ENCODE data around the gene RTRAF.

RTRAF gene

DNA sequence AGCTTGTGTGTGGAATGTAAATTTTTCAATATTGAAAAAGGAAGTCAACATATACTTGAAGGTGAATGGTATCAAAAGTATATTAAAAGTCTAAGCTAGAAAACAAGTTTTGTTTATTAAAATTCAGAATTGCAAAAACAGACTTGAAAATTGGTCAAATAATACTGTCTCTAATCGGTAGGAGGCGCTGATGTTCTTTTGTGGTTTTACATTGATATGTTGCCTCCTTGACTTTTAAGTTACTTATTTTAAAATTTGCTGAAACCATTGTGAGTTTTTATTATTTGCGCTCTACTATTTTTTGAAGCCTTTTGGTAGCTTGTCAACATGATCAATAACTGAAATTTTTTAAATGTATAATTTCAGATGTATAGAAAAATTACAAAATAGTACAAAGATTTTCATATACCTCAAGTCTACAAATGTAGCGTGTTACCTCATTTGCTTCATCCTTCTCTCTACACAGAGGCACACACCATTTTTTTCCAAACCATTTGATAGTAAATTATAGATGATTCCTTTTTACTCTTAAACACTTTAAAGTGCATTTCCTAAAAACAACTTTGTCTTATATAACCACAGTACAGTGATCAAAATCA is 6.9 kb downstream of the RTRAF start:
- peak; percentile 47 for DNase-seq

DNA sequence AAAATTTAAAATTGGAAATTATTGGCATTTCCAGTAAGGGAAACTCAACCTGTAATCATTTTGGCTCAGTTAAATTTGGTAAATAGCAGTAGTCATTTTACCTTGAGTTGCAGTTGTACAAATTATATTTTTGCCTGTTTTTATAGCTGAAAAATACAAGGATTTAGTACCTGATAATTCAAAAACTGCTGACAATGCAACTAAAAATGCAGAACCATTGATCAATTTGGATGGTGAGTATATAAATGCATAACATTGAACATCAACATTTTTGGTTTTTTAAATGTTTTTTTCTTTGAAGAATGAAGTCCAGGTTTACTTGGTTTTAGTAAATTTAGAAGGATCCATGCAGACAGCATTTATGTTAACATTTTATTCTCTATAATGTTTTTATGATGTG is 9.0 kb downstream of the RTRAF start:
- DNase-seq = no peak

DNA sequence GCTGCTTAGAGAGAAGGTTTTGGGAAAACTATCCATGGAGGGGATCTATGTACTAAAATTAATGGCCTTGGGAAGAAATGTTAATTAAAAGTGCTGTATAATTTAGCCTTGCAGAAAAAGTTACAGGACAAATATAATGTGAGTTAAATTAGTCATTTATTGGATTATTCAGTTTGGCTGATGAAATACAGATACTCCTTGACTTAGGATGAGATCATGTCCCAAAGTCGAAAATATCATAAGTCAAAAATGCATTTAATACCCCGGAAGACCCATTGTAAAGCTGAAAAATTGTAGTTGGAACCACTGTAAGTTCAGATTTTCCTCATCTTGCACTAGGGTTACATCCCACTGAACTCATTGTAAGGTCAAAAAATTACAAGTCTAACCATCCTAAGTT is 9.7 kb downstream of the RTRAF start:
- no peak for DNase-seq

DNA sequence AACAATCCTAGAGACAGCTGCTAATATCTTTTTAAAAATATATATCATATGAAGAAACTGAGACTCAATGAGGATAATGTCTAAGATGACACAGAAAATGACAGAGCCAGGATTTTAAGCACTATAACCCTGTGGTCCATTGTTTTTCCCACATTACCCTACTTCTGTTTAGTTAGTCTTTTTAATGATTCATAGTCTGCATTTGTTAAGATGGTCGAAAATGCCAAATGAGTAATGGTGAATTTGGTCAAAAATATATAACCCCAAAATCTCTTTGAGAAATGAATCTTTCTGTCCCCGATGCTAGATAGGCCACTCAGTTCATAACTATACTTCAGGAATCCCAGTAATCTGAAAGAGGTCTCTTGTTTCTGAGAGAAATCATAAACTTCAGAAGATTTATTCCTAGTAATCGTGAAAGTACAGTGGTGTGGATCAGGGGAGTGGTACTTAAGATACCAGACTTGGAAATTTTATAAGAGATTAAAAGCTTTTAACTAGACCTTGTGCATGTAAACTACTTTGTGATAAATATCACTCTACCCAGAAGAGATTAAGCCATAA is 10.8 kb downstream of the RTRAF start:
- no peak for DNase-seq

DNA sequence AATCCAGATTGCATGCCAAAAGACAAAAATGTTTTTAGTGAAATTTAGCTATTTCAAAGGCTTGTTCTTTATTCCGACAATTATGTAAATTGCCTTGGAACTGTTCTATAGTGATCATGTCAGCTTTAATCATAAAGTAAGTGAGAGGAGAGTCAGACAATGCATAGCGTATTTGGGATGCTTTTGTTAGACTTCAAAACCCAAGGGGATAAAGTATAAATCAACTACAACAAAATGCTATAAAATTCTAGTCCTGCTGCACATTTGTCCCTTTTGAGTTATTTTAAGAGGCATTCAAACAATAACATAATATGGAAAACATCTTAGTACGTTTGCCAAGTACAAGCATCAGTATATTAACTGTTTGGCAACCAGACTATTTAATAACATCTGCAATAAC is 11.3 kb downstream of the RTRAF start:
- no peak for DNase-seq

DNA sequence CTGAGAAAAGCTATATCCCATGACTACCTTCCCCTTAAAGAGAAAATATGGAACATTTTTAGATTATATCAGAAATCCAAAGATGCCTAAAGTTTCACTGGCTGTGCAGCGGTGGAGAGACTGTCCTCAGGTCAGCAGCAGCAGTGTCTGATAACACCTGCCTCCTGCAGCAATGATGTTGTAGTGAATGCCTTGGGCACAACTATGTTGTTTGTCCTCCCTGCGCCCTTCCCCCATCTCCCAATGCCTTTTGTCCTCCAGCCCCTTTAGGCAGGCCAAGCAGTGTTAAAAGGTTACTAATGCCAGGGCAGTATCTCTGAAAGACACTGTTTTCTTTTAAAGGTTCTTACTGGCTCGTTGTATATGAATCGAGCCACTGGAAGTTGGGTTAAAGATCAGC is 13.2 kb downstream of the RTRAF start:
- DNase-seq = no peak

DNA sequence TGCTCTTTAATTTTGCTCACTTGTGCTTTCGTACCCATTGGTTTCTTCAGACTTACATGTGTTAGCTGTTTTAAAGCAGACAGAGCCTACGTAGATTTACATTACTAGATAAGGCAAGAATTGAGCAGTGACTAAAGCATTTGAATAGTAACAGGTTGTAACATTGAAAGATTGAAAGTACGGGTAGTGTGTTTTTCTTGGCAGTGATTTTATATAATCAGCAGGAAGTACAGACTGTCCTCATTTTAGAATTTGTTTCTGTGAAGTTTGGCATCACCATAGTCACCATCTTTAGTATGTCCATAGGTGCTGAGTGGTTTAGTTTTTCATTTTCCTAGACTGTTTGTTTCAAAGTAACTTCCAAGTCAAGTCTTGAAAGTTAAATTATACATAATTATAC is 14.0 kb downstream of the RTRAF start:
- DNase-seq = no peak

DNA sequence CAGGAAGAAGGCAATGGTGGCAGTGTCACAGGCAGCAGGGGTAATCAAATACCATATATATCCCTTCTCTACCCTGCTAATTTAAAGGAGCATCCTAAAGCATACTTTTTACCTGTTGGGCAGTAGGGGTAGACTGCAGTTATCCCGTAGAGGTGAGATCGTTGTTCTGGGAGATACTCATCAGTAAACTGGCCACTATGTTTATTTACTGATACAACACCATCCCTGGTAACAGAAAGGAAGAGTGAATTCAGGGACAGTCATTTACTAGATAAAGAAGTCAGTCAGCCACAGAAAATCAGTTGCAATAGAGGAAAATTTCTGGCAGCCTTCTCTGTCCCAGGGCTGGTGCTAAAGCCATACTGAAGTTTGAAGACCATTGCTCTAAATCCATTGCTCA is 16.3 kb downstream of the RTRAF start:
- no peak for DNase-seq

DNA sequence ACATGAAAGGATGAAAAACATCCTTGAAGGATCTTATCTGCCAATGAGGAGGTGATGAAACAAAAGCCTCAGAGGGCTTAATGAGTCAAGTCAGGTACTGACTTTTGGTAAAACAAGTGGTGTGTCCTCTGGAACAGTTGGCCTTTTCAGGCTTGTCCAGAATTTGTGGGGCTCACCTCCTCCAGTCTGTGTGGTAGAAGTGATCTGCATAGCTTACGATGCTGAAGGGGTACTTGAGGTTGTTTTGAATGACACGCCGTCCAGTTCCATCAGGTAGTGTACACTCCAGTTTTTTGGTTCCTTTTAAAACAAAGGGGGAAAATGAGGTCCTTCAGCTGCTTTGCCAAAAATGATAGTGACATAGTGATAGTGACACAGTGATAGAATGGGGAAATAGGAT is 17.0 kb downstream of the RTRAF start:
- DNase-seq = no peak

DNA sequence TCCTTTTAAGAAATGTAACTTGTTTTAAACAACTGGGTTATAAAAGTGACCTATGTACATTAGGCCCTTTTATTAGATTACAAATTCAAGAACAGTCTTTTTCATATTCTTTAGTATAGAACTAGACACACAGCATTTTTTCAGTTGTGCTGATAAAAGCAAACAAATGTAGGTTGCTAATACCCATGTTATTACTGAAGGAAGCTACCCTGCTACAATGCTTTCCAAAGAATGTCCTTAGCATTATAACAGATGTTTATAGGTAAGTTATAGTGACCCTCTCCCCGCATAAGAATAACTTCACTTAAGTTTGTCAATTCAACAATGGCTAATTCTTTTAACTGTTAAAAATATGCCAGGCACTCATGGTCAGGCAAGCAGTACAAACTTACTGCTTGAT is 17.9 kb downstream of the RTRAF start:
- no peak for DNase-seq

DNA sequence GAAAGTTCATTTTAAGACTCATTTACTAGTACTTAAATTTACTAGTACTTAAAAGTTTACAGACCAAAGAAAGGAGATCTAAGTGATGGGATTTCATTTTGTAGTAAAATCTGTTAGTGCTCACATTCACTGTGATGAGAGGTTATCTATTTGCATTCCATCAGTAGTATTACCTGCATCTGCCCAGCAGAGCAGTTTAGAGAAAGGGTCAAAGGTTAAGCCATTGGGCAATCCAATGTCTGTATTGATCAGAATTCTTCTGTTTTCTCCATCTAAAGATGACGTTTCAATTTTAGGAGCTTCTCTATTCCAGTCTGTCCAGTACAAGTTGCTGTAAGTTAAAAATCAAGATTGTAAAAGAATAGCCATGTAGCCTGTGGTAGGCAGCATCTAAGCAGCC is 18.3 kb downstream of the RTRAF start:
- no peak for DNase-seq

DNA sequence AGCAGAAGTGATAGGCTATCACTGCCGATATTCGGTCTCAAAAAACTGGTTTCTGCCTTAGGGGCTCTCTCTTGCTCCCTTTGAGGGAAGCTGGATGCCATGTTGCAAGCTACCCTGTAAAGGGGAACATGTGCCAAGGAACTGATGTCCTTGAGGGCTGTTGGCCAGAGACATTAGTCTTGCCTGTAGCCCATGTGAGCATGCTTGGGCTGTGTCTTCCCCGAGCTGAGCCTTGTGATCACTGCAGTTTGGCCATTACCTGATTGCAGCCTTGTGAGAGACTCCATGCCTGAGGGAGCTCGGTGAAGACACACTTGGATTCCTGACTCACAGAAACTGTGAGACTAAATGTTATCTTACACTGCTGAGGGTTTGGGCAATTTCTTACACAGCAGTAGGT is 18.8 kb downstream of the RTRAF start:
- no peak for DNase-seq

DNA sequence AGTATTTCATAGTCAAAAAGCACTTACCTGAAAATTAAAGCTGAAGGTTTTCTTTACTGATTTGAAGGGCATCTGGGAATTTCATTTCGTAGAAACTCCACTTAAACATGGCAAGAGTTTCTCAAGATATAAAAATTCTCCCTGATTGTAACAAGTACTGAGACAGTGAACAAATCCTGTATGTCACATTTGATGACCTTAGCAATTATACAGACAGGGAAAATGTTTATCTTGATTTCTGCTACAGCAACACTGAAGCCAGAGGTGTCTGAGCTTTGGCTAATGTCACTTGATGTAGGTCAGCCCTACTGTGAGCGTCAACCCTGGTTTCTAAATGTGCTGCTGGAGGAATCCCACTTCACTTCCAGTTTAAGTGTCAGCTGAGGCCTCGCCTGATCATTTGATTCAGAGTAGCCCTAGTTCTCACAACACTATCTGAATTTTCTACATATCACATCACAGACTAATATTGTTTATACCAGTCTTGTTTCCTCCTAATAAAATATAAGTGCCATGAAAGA is 20.9 kb downstream of the RTRAF start:
- DNase-seq = no peak

DNA sequence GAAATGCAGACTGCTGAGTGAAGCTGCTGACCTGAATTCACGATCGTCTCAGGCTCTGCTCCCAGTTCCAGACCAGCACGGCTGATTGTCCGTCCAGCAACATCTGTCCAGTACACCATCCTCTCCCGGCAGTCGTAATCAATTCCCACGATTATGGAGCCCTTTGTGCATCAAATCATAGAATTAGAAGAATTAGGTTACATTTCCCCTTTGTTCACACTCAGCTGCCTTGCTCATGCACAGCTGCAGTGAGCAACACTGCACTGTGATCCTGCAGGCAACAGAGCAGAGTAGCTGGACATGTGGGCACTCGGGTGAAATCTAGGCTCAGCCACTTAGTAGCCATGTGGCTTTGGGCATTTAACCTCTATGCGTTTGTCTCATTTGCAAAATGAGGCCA is 22.2 kb downstream of the RTRAF start:
- no peak for DNase-seq

DNA sequence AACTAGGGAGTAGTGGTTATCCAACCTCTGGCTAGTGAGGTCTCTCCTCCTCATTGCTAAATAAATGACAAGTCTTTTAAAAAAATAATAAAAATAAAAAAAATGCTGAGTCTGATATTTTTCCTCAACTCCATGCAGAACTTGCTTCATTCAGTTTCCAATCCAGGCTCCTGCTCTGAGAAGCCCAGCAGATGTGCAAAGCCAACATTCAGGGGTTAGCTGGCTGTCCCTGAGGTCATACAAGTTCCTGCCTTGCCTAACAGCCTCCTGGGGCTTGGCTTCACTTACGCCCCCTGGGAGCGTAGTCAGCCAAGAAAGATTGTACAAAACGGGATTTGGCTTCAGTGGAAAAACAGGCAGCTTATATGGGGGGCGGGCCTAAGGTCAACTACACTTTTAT is 23.3 kb downstream of the RTRAF start:
- DNase-seq = no peak

DNA sequence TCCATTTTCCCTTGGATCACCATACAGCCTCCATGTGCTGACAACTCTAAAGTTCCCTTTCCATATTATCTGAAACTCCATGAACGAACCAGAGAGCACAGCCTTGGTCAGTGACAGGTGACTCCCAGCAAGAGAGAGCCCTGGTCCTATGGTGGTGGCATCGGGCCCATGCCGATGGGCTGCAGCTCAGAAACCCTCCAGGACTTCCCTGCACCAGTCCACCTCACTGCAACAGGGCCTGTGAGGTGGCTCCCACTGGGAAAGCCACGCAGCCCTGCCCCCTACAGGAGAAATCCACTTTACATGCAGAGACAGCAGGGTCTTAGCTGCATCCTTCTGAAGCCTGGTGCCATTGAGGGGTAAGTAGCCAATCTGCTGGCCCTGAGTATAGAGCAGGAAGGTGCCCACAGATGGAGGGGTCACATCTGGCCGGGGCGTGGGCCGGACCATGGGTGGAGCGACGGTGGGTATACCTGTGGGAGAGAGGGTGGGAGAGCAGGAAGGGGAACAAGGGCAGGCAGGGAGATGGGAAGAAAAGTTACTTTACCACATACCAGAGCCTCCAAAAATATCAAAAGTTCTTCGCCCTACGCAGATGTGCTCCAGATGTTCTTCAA is 24.7 kb downstream of the RTRAF start:
- DNase-seq = no peak

DNA sequence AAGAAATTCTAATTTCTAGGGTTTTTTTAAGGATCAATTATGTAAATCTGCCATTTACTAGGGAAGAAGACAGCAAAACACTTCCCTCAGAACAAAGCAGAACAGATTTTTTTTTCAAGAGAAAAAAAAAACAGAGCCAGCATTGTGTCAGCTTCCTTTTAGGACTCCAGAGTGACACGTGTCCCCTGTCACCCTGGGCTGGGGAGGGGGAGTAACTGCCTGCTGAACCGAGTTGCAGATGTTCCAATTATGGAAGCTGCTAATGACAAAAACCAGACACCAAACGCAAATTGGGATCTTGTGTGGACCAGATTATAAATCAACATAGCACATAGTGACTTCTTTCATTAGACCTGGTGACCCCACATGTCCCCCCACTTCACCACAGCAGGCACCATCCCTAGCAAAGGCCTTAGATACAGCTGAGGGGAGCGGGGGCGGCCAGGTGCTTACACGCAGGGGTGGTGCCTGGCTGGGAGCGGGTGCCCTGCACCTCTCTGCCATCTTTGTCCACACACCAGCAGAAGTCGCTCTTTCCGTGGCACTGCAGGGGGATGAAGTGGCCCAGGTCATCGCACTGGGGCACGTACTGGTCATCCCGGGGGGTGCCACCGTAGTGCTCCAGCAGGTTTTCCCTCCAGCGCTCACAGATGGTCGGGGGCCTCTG is 25.4 kb downstream of the RTRAF start:
- no peak for DNase-seq

DNA sequence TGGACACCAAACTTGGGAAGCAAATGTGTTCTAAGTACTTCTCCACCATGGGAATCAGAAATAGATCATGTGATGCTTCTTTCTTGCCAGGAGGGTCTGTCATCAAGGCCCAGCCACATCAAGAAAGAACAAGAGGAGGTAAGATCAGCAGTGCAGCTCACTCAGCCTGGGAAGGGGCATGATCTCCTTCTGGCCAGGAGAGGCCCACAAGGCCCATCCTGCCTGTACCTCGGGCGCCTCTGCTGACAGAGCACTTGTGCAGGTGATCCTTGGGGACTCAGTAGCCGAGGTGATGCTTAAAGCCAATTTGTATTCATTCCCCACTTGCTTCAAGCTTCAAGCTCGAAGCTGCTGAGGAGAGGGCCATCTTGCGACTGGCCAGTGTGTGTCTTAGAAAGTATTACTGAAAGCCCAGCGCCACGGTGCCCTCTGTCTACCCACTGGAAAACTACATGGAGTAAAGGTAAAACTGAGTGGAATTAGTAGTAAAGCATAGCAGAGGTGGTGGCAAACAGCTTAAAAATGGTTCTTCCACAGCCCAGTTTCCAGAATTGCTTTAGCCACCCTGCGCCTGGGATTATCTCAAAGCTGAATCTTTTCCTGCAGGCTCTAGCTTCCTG is 26.2 kb downstream of the RTRAF start:
- no peak for DNase-seq

DNA sequence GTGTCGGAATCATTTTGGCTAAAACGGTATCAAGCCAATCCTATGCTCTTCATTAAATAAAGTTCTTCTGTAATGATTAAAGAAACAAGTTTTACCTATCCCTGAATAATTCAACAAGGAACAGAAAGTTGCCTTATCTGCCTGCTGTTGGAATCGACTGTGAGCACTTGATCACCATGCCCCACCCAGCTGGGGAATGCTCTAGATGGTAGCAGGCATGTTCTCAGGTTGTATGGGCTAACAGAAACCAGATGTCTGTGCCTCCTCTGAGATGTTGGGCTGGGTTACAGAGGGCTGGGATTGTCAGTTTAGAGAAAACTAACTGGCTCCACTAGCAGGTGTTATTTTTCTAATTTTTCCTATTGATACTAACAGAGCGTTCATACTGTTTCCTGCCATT is 28.9 kb downstream of the RTRAF start:
- DNase-seq = no peak

DNA sequence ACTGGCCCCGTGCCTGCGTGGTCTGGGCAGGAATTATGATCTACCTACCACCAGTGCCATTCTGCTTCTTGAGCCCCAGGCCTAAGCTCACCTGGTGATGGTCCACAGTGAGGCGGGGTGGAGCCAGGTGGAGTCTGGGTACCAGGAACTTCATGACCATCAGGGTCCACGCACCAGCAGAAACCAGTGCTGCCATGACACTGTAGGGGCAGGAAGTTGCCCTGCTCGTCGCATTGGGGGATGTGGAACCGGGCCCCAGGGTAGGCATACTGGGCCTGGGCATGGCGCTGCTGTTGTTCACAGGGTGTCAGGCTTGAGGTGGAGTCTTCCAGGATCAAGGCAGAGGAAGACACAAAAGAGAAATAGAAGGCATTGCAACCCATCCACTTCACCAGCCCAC is 29.6 kb downstream of the RTRAF start:
- DNase-seq = no peak

DNA sequence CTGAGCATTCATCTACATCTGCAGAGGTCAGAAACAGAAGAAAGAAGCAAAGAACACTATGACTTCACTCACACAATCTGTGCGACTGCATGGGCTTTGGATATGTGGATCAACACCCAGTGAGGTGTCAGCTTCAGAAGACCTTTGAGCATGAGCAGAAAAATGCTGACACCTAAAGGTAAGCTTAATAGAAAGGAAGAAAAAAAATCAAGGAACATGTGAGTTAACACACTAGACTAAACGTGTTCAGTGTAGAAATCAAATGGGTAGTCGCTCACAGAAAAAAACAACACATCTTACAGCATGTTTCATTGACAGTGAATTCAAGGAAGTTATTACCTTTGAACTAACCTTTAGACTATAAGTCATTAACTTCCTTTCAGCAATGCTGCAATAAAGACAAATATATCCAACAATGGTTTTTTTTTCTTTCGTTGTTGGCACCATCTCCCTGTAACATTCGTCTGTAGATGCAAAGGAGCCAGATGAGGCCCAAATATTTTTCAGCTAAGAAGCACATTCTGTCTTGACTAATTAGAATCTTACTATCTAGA is 30.9 kb downstream of the RTRAF start:
- DNase-seq = no peak

DNA sequence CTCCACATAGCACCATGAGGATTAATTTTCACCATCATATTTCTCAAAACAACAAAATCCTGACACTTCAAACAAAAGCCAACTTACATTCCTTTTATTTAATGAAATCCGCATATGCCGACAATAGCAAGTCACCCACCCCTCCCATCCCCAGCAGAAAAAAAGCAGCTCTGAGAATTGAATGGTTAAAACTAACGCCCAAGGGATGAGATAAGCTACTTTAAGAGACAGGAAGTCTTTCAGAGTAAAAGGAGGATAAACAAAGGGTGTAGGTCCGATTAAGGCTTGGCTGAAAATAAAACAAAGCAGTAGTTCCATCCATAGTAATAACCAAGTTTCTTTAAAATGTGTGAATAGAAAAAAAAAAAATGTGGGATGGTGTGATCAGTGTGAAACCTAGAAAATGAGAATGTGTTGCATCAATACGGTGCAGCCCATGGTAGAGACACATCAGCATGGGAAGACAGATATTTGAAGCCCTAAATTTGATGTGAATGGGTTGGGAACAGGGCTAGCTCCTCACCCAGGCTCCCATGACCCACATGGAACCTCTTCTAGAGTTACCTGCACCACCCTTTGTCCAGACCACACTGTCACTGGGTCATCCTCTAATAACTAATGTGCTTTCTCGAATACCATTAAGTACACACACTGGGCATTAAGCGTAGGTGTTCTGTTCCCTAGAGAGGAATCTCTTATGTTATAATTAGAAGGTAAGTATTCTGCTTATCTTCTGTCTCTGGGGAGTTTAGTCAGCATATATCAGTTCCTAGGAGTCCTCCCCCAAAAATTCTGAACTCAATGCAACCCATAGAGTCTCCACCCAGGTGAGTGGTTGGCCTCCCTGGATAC is 31.7 kb downstream of the RTRAF start:
- DNase-seq = peak; percentile 11
